Measurements from ENCODE around the gene SGCE.
"Not testable (repeated sequence)": the region's sequence is repeated elsewhere in the genome, so short reads cannot be mapped to it uniquely, and the experiment has no call there.

SGCE gene

GRCh38 chr7:94655848-94656657 is at the start of gene SGCE:
TSS of gene SGCE (minus strand) at chr7:94656133. CDS start at chr7:94656098, 35 bp downstream.
- DNase-seq (ENCODE audit: low read depth in 3 of 3): peak in 2 of 3 donors; percentile 22 to 41

- not testable (repeated sequence) for DNase-seq (ENCODE audit: low read depth in 3 of 3)
These were observed 49.5 kb upstream of the SGCE start for GRCh38 chr7:94705155-94706021.

- no peak for DNase-seq (ENCODE audit: low read depth in 3 of 3)
These were observed 45.6 kb upstream of the SGCE start for GRCh38 chr7:94701555-94701973.

GRCh38 chr7:94700926-94701554 is 45.1 kb upstream of the SGCE start:
- DNase-seq (ENCODE audit: low read depth in 3 of 3): no peak

- DNase-seq (ENCODE audit: low read depth in 3 of 3): no peak
These were observed 42.3 kb upstream of the SGCE start for GRCh38 chr7:94698275-94698674.

GRCh38 chr7:94697035-94697974 is 41.4 kb upstream of the SGCE start:
- DNase-seq (ENCODE audit: low read depth in 3 of 3): no peak

- no peak for DNase-seq (ENCODE audit: low read depth in 3 of 3)
These were observed 31.9 kb upstream of the SGCE start for GRCh38 chr7:94687810-94688209.

GRCh38 chr7:94687076-94687475 is 31.1 kb upstream of the SGCE start:
- no peak for DNase-seq (ENCODE audit: low read depth in 3 of 3)

GRCh38 chr7:94683066-94683465 is 27.1 kb upstream of the SGCE start:
- no peak for DNase-seq (ENCODE audit: low read depth in 3 of 3)

GRCh38 chr7:94679358-94679757 is 23.4 kb upstream of the SGCE start:
- no peak for DNase-seq (ENCODE audit: low read depth in 3 of 3)

GRCh38 chr7:94676431-94676830 is 20.5 kb upstream of the SGCE start:
- DNase-seq (ENCODE audit: low read depth in 3 of 3): no peak

- DNase-seq (ENCODE audit: low read depth in 3 of 3): no peak
These were observed 19.4 kb upstream of the SGCE start for GRCh38 chr7:94675356-94675755.

GRCh38 chr7:94671444-94672235 is 15.7 kb upstream of the SGCE start:
- no peak for DNase-seq (ENCODE audit: low read depth in 3 of 3)

- DNase-seq (ENCODE audit: low read depth in 3 of 3): no peak
These were observed 14.0 kb upstream of the SGCE start for GRCh38 chr7:94669773-94670495.

- no peak for DNase-seq (ENCODE audit: low read depth in 3 of 3)
These were observed 11.1 kb upstream of the SGCE start for GRCh38 chr7:94666879-94667587.

- no peak for DNase-seq (ENCODE audit: low read depth in 3 of 3)
These were observed 9.5 kb upstream of the SGCE start for GRCh38 chr7:94665426-94665825.

GRCh38 chr7:94664023-94664422 is 8.1 kb upstream of the SGCE start:
- no peak for DNase-seq (ENCODE audit: low read depth in 3 of 3)

GRCh38 chr7:94662548-94662947 is 6.6 kb upstream of the SGCE start:
- no peak for DNase-seq (ENCODE audit: low read depth in 3 of 3)

GRCh38 chr7:94660006-94660405 is 4.1 kb upstream of the SGCE start:
- no peak for DNase-seq (ENCODE audit: low read depth in 3 of 3)
